BJ (cell line): ENCODE measurements around the gene CCDC88C. TPM values are rescaled to one million over a fixed set of nuclear protein-coding genes. Genes with fewer than 3 reads are reported as not detected.

Source experiments
- CTCF ChIA-PET: fragments of 350-600 bp; formaldehyde crosslinking; extraction: SDS; loops from one replicate; lab custom pipeline; 2021; ENCODE audit warnings: antibody characterized with exemption, inconsistent platforms; lab: Yijun Ruan, JAX
- POLR2A ChIA-PET: fragments of 300-600 bp; sonication (Branson Sonifier 250); formaldehyde crosslinking; extraction: SDS; loops from one replicate; lab custom pipeline; 2021; ENCODE audit warnings: antibody characterized with exemption; lab: Charles Lee
- DNase-seq: peaks from one replicate; pipeline ENCODE4 v3.0.0-alpha.2; 2011; ENCODE audit warnings: low read depth
- H3K27me3 ChIP-seq: 2 replicates; pipeline ENCODE4 v1.6.0; 2011; ENCODE audit warnings: low read length; ENCODE audit not compliant: control insufficient read depth, insufficient read depth
- H3K36me3 ChIP-seq: 2 replicates; pipeline ENCODE4 v1.5.1; 2011; ENCODE audit warnings: low read length; ENCODE audit not compliant: control insufficient read depth, insufficient read depth
- H3K4me3 ChIP-seq: 2 replicates; pipeline ENCODE4 v1.5.1; 2011; ENCODE audit warnings: low read depth, mild to moderate bottlenecking, control low read depth, low read length
- CTCF ChIP-seq: IDR thresholded peaks from 2 replicates; pipeline ENCODE4 v1.5.1; 2011; ENCODE audit warnings: low read depth, mild to moderate bottlenecking, control low read depth, inconsistent platforms, low read length, moderate library complexity; ENCODE audit not compliant: insufficient read depth
- polyA plus RNA-seq: library from polyadenylated mRNA; depleted of rRNA; stranded (reverse); fragments of >200 nt; gene quantifications from 2 replicates; pipeline ENCODE4 v1.2.3, GENCODE V29; 2011

Gene CCDC88C
- polyA plus RNA-seq, 1 experiment: not detected

- H3K36me3 ChIP-seq: no peaks in the 10 kb centered on the region
- no peak for DNase-seq
- TF ChIP-seq CTCF: no peak
- H3K4me3 ChIP-seq: no peak overlapping the region
- POLR2A ChIA-PET: no interaction called here
- no peaks in the 10 kb centered on the region for H3K27me3 ChIP-seq
- CTCF ChIA-PET: interaction anchor here (1.0 kb wide), 1 partner anchor 10 kb away, joined by 4 read pairs; no protein-coding TSS in a partner anchor
Measured at GRCh38 chr14:91235841-91236240, 181.8 kb downstream of the CCDC88C start.

- POLR2A ChIA-PET: no interaction called here
- H3K4me3 ChIP-seq: no peak overlapping the region
- CTCF ChIA-PET: interaction anchor here (1.0 kb wide), 1 partner anchor 9 kb away, joined by 4 read pairs; no protein-coding TSS in a partner anchor
- no peak for TF ChIP-seq CTCF
- no peak for DNase-seq
- no peaks in the 10 kb centered on the region for H3K27me3 ChIP-seq
- no peaks in the 10 kb centered on the region for H3K36me3 ChIP-seq
Measured at GRCh38 chr14:91234791-91235114, 182.9 kb downstream of the CCDC88C start.

- DNase-seq: no peak
- no peak for TF ChIP-seq CTCF
- ChIA-PET CTCF (no interaction called here), POLR2A (no interaction called here)
- Histone ChIP-seq H3K36me3 (no peaks in the 10 kb centered on the region), H3K27me3 (no peaks in the 10 kb centered on the region), H3K4me3 (no peak overlapping the region)
Measured at GRCh38 chr14:91233936-91234790, 183.5 kb downstream of the CCDC88C start.

GRCh38 chr14:91232603-91233002, 185.0 kb downstream of the CCDC88C start:
- Histone ChIP-seq H3K4me3 (no peak overlapping the region), H3K36me3 (no peaks in the 10 kb centered on the region), H3K27me3 (no peaks in the 10 kb centered on the region)
- CTCF ChIA-PET: no interaction called here
- TF ChIP-seq CTCF: no peak
- DNase-seq: no peak
- POLR2A ChIA-PET: no interaction called here

- ChIA-PET CTCF (no interaction called here), POLR2A (no interaction called here)
- no peak overlapping the region for H3K4me3 ChIP-seq
- H3K36me3 ChIP-seq: no peaks in the 10 kb centered on the region
- no peaks in the 10 kb centered on the region for H3K27me3 ChIP-seq
- TF ChIP-seq CTCF: no peak
- no peak for DNase-seq
Measured at GRCh38 chr14:91232052-91232451, 185.6 kb downstream of the CCDC88C start.
